Stimulated activated CD4-positive, alpha-beta T cell treated with anti-CD3 and anti-CD28 coated beads, Interleukin-12 subunit alpha, Interleukin-12 subunit beta, amount 100 ng/mL, for 24 hours (primary cell): ENCODE measurements around the gene SPHKAP.
"Not testable (repeated sequence)": the region's sequence is repeated elsewhere in the genome, so short reads cannot be mapped to it uniquely, and the experiment has no call there.

Experiments
- DNase-seq, 2 experiments: peaks; one replicate each; pipeline ENCODE4 v3.0.0-alpha.2; 2020; ENCODE audit warnings: low read depth in 2 of 2

SPHKAP gene, protein sequence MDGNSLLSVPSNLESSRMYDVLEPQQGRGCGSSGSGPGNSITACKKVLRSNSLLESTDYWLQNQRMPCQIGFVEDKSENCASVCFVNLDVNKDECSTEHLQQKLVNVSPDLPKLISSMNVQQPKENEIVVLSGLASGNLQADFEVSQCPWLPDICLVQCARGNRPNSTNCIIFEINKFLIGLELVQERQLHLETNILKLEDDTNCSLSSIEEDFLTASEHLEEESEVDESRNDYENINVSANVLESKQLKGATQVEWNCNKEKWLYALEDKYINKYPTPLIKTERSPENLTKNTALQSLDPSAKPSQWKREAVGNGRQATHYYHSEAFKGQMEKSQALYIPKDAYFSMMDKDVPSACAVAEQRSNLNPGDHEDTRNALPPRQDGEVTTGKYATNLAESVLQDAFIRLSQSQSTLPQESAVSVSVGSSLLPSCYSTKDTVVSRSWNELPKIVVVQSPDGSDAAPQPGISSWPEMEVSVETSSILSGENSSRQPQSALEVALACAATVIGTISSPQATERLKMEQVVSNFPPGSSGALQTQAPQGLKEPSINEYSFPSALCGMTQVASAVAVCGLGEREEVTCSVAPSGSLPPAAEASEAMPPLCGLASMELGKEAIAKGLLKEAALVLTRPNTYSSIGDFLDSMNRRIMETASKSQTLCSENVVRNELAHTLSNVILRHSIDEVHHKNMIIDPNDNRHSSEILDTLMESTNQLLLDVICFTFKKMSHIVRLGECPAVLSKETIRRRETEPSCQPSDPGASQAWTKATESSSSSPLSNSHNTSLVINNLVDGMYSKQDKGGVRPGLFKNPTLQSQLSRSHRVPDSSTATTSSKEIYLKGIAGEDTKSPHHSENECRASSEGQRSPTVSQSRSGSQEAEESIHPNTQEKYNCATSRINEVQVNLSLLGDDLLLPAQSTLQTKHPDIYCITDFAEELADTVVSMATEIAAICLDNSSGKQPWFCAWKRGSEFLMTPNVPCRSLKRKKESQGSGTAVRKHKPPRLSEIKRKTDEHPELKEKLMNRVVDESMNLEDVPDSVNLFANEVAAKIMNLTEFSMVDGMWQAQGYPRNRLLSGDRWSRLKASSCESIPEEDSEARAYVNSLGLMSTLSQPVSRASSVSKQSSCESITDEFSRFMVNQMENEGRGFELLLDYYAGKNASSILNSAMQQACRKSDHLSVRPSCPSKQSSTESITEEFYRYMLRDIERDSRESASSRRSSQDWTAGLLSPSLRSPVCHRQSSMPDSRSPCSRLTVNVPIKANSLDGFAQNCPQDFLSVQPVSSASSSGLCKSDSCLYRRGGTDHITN (N-terminal part only)

GRCh38 chr2:228181098-228182019 is at the start of gene SPHKAP:
SPHKAP (minus strand) TSS chr2:228181687; CDS start chr2:228181598, 89 bp downstream.
- DNase-seq: no peak

GRCh38 chr2:228227466-228227865 is 46.0 kb upstream of the SPHKAP start:
- DNase-seq: no peak

GRCh38 chr2:228224410-228224809 is 42.9 kb upstream of the SPHKAP start:
- no peak for DNase-seq

- DNase-seq: not testable (repeated sequence)
Measured at GRCh38 chr2:228218593-228218992, 37.1 kb upstream of the SPHKAP start.

DNA sequence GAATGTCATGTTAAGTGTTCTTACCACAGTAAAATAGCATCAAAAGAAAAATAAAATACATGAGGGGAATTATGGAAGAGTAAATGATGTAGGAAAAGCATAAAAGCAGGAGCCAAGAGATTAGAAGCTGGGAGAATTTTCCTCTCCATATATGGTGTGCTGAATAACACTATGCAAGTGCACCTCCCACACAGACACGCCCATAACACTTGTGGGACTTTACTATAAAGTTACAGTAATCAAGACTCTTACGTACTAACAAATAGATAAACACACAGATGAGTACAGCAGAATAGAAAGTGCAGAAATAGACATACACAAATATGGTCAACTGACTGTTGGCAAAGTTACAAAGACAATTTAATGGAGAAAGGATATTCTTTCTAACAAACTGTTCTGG is 16.0 kb upstream of the SPHKAP start:
- no peak for DNase-seq

DNA sequence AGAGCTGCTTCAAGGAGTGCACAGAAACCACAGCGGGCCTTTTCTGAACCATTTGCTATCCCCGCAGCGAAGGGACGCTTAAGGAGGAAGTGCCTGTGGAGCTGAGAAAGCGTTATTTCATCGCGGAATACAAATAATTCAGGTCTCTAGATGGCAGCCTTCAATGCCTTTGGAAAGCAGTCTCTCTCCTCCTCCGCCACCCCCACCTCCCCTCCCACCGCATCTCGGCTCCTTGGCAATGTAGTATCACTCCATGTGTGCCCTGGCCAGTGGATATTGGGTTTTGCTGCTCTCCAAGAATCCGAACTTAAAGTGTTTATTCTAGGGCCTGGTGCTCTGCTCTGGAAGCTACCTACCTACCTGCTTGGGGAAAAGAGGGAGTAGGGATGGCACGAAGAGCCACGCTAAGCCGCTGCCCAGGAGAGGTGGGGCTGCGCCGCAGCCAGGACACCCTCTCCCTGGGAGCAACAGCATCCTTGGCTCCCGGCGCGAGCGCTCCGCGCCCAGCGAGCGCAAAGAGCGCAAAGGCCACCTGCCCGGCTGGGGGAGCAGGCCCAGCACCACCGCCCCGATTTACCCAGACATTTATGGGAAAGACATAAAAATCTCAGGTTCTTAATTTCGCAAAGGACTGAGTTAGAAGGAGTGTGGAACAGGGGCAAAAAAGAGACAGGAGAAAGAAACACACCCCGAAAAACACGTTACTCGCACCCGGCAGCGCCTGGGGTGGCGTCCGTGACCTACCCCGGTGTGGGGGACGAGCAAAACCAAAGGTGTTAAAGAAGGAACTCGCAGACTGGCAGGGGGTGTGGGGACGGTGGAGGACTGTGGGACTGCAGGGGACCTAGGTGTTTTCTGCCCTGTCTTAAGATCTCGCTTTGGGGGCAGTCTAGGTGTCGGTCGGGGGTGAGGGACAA is 1.0 kb downstream of the SPHKAP start:
- DNase-seq: no peak

- no peak for DNase-seq
Measured at GRCh38 chr2:228167290-228167689, 14.2 kb downstream of the SPHKAP start.

DNA sequence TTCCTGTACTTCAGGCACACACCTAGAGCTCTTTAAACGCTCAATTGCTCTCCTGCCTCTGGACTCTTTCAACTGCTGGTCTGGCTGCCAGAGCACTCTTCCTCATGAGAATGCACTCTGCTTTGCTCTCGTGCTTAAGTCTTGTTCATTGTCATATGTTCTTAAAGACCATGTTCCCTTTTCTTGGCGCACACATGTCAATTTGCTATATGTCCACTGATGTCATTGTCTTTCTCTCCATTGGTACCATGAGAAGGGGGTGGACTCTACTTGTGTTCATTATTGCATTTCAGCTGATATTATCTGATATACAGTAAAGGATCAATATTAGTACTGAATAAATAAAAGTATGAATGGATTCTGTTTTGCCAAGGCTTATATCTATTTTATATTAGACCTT is 16.8 kb downstream of the SPHKAP start:
- no peak for DNase-seq

DNA sequence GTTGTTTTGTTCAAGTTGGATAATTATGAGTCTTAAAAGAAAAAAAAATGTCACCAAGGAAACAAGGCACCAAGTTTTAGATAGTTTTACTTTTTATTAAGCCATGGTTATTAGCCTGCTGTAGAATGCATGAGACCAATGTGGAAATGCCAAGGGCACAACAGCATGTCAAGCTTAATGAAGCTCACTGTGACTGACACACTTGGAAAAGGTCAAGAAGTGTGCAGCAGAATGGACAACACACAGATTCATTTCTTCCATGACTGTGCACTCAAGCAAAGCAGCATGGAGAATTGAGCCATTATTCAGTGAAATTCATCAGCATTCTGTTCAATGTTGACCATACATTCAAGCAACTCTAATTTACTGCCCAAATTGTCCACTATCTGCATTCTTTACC is 23.6 kb downstream of the SPHKAP start:
- DNase-seq: no peak

DNA sequence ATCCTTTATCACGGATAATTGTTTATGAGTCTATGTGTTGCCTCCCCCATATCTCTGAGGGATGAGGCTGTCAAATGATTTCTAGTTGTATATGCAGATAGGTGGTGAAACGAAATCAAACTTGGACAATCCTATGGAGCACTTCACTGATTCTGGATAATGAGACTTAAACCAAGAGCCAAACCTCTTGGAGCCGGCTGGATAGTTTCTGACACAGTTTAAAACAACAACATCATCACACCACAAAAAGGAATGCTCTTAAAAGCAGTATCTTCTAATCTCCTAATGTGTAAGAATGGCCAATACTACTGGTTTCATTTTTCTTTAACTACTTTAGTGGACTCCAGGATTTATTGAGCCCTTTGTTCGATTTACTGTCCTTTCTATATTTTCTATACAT is 36.5 kb downstream of the SPHKAP start:
- no peak for DNase-seq

- DNase-seq: no peak
Measured at GRCh38 chr2:228140934-228141528, 40.5 kb downstream of the SPHKAP start.

- no peak for DNase-seq
Measured at GRCh38 chr2:228136027-228136426, 45.5 kb downstream of the SPHKAP start.

DNA sequence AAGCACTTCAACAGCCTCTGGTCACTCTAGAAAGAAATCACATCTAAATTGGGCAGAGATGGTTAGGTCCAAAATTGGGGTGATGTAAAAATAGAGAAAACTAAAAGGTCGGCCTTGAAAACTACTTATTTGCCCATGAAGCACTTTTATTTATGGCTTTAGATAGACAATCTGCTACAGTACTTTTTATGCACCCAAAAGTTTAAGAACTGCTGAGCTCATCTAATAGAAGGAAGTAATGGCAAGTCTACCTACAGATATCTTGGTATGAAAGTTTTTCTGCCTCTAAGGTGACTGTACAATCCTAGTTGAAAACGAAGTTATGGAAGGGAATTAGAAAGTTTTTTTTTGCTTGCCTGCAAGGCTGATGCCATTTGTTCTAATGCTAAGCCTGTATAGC is 46.2 kb downstream of the SPHKAP start:
- DNase-seq: no peak

DNA sequence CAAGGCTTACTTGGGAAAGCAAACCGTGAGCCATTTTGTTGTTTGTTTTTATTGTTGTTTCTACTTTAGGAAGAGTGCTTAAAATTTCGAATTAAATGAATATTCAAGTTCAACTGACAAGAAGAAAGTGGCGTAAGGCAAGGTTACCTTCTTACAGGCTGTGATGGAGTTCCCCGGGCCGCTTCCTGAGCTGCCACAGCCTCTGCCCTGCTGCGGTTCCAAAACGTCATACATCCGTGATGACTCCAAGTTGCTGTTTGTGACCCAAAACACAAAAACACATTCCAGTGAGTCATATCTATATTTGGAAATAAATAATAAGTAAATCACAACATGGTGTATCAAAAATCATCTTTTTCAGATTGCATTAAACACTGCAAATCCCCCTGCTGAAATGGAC is 49.7 kb downstream of the SPHKAP start:
- DNase-seq: no peak

GRCh38 chr2:228126401-228126800 is 55.1 kb downstream of the SPHKAP start:
- DNase-seq: no peak

DNA sequence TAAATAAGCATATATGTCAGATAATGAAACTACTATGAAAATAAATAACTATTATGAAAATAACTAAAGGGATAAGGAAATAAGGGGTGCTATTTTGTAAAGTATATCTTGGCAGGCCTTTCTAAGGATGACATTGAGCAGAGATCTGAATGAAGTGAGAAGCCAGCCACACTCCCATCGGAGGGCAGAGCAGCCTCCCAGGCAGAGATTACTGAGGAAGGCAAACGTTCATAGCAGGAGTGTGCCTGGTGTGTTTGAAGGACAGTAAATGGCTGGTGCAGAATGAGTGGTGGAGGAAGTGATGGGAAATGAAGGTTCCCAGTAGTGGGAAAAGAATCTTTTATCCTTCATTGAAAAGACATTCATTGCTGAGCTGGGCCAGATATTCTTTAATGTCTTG is 62.5 kb downstream of the SPHKAP start:
- DNase-seq: no peak

DNA sequence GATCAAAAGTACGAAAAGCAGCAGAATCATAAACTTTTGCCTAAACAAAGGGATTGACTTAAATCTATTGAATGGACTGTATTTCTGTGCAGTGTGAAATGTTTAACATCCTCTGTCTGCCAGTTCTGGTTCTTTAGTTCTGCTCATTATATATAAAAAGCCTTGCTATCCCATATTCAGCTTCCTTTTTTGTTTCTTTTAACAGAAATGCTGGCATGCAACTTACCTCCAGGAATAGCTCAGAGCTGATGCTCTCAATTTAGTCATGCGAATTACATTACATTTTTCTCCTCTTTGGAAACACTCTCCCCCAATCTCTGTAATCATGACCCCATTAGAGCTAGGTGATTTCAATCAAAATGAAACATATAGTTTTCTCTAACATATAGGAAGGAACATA is 73.6 kb downstream of the SPHKAP start:
- no peak for DNase-seq

DNA sequence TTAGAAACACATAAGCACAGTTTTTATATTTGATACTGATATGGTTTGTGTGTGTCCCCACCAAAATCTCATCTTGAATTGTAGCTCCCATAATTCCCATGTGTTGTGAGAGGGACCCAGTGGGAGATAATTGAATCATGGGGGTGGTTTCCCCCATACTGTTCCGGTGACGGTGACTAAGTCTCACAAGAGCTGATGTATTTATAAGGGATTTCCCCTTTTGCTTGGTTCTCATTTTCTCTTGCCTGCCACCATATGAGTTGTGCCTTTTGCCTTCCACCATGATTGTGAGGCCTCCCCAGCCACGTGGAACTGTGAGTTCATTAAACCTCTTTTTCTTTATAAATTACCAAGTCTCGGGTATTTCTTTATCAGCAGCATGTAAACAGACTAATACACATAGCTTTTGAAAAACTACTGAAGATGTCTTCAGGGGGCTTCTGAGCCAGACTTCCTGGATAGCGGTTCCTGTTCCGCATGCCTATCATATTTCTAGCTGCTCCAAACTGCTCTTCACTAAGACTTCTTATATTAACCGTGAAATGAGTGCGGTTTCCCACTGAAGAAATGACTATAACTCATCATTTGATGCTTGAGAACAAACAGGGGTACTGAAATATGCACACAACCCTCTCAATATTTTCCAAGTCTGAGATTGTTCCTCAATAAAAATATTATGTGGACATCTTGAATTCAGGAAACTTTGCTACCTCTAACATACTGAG is 75.8 kb downstream of the SPHKAP start:
- no peak for DNase-seq

DNA sequence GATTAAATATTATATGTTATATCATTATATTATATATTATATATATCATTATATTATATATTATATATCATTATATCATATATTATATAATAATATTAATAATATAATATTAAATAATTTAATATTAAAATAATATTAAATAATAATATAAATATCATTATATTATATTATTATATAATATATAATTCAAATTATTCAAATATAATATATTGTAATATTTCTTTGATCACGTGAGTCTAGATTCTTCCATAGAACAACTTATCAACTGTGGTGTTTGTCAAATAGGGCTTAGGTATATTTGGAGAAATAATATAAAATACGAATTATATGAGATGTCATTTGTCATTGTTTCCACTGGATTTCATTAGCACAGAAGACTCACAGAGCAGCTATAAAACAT is 77.3 kb downstream of the SPHKAP start:
- DNase-seq: no peak
